GM12878 (cell line): Measurements from ENCODE around the gene UBAC2. TPM values are rescaled to one million over a fixed set of nuclear protein-coding genes. Genes with fewer than 3 reads are reported as not detected.

Experiments used
- ATAC-seq: fragments of 200-7000 bp; cut with Tn5 transposase; 3 replicates; pipeline ENCODE4 v1.9.1; 2020; ENCODE audit warnings: mild to moderate bottlenecking, moderate library complexity
- BruUV-seq: library from RNA; stranded (reverse); fragments of 400-500 nt; replicated peaks from 2 replicates; lab custom pipeline; 2021; lab: Mats Ljungman, UMichigan
- CTCF ChIA-PET: fragments of 300-600 bp; sonication (Branson Sonifier 250); formaldehyde crosslinking; extraction: SDS; loops from one replicate; lab custom pipeline; 2021; ENCODE audit warnings: inconsistent platforms; lab: Yijun Ruan, JAX
- POLR2A ChIA-PET: fragments of 350-600 bp; formaldehyde crosslinking; extraction: SDS; loops from one replicate; lab custom pipeline; 2021; ENCODE audit warnings: inconsistent platforms; lab: Charles Lee
- RAD21 ChIA-PET: fragments of 300-600 bp; sonication (Branson Sonifier 250); formaldehyde crosslinking; loops from one replicate; lab custom pipeline; 2023; ENCODE audit warnings: antibody characterized with exemption; ENCODE audit not compliant: unreplicated experiment; lab: Charles Lee
- SMC1A ChIA-PET: fragments of 300-600 bp; sonication (Branson Sonifier 250); formaldehyde crosslinking; loops from one replicate; lab custom pipeline; 2023; ENCODE audit not compliant: unreplicated experiment, uncharacterized antibody; lab: Charles Lee
- DNase-seq: peaks from one replicate; pipeline ENCODE4 v3.0.0-alpha.2; 2011; ENCODE audit warnings: low read depth, low spot score
- FAIRE-seq: peaks from 3 replicates; lab custom pipeline; 2011; peaks lifted over from hg19 to GRCh38; lab: Jason Lieb, UNC
- H2AFZ ChIP-seq: 2 replicates; pipeline ENCODE4 v1.6.0; 2011; ENCODE audit warnings: low read depth, low read length, control low read depth; ENCODE audit not compliant: control insufficient read depth
- H3K27ac ChIP-seq: 2 replicates; pipeline ENCODE4 v1.5.1; 2011; ENCODE audit warnings: control low read depth; ENCODE audit not compliant: control insufficient read depth, insufficient read depth
- H3K27me3 ChIP-seq, 2 experiments: replicated peaks in 1 of 2; 2 replicates each; pipeline versions ENCODE4 v1.6.0 to v1.6.1; 2011; ENCODE audit warnings: low read length in 1 of 2; ENCODE audit not compliant: control insufficient read depth in 2 of 2, insufficient read depth in 2 of 2
- H3K36me3 ChIP-seq, 2 experiments: 2 replicates each; pipeline ENCODE4 v1.5.1; 2011; ENCODE audit warnings: low read length in 1 of 2; ENCODE audit not compliant: control insufficient read depth in 2 of 2, insufficient read depth in 2 of 2
- H3K4me1 ChIP-seq: 2 replicates; pipeline ENCODE4 v1.6.1; 2011; ENCODE audit warnings: mild to moderate bottlenecking, low read length, moderate library complexity, mixed read lengths; ENCODE audit not compliant: control insufficient read depth, insufficient read depth
- H3K4me2 ChIP-seq: 2 replicates; pipeline ENCODE4 v1.6.0; 2011; ENCODE audit warnings: control low read depth; ENCODE audit not compliant: control insufficient read depth, insufficient read depth
- H3K4me3 ChIP-seq: fragments of 200-600 bp; sonication (generic); 2 replicates; pipeline ENCODE4 v1.5.1; 2016
- H3K79me2 ChIP-seq: 2 replicates; pipeline ENCODE4 v1.6.0; 2011; ENCODE audit warnings: low read length; ENCODE audit not compliant: control insufficient read depth, insufficient read depth
- H3K9ac ChIP-seq: 2 replicates; pipeline ENCODE4 v1.8.0; 2011; ENCODE audit warnings: low read length, control low read depth, mixed read lengths; ENCODE audit not compliant: control insufficient read depth, insufficient read depth
- H3K9me3 ChIP-seq: replicated peaks from 3 replicates; pipeline ENCODE4 v1.5.1; 2011; ENCODE audit warnings: mild to moderate bottlenecking, low read length; ENCODE audit not compliant: control insufficient read depth, insufficient read depth
- H4K20me1 ChIP-seq: 2 replicates; pipeline ENCODE4 v1.6.0; 2011; ENCODE audit not compliant: control insufficient read depth, insufficient read depth
- CREM ChIP-seq: IDR thresholded peaks from 2 replicates; pipeline ENCODE4 v1.6.1; 2014; ENCODE audit warnings: antibody characterized with exemption, low read depth
- ETV6 ChIP-seq, 2 experiments: fragments of 450-650 bp in 1 of 2; IDR thresholded peaks in 1 of 2; conservative IDR thresholded peaks in 1 of 2; 2 replicates each; pipeline ENCODE4 v1.6.1; 2014; ENCODE audit warnings: antibody characterized with exemption in 1 of 2, borderline replicate concordance in 1 of 2, low read depth in 1 of 2, mild to moderate bottlenecking in 1 of 2, moderate library complexity in 1 of 2
- MXI1 ChIP-seq: fragments of 150-350 bp; IDR thresholded peaks from 2 replicates; pipeline ENCODE4 v1.6.1; 2011; ENCODE audit warnings: low read depth, mild to moderate bottlenecking, inconsistent platforms, low read length, improper control_type of control experiment
- SUPT20H ChIP-seq: IDR thresholded peaks from 2 replicates; pipeline ENCODE4 v1.6.1; 2011; ENCODE audit warnings: low read depth, mild to moderate bottlenecking, low read length, moderate library complexity, borderline replicate concordance; ENCODE audit not compliant: control insufficient read depth
- ZNF622 ChIP-seq: fragments of 450-650 bp; IDR thresholded peaks from 2 replicates; pipeline ENCODE4 v1.6.1; 2017; ENCODE audit warnings: mild to moderate bottlenecking, inconsistent platforms
- WGBS: methylation state at CpG from one replicate; pipeline ENCODE4 v1.1.6; 2016; ENCODE audit warnings: low lambda C conversion rate; ENCODE audit not compliant: insufficient replicate concordance, insufficient coverage; ENCODE audit errors: missing lambda C conversion rate; 5-methylcytosine and 5-hydroxymethylcytosine counted together
- in situ Hi-C: fragments of 300-500 bp; cut with MboI; formaldehyde crosslinking; loops from 9 replicates; pipeline ENCODE4 v1.14.3; 2018; ENCODE audit warnings: mixed read lengths
- intact Hi-C: fragments of 100-400 bp; cut with micrococcal nuclease; formaldehyde crosslinking; loops from one replicate; pipeline ENCODE4 v1.14.2; 2022; ENCODE audit not compliant: unreplicated experiment
- polyA plus RNA-seq, 11 experiments: library from polyadenylated mRNA; depleted of rRNA in 4 of 11; unstranded in 6 of 11; stranded (reverse) in 5 of 11; fragments of >200 nt; fragmentation: Nextera tagmentation in 4 of 11; fragmentation: Illumina TruSeq in 1 of 11; extraction: Ambion mirVana in 4 of 11; extraction: Trizol in 1 of 11; gene quantifications; 1 replicate in 1 of 11; 2 replicates in 10 of 11; pipeline versions ENCODE4 v1.2.1 to v1.2.3, GENCODE V29; 2011 to 2016; ENCODE audit warnings: inconsistent platforms in 2 of 11, missing spikeins in 2 of 11, low read depth in 1 of 11
- total RNA-seq, 4 experiments: library from RNA; depleted of rRNA in 3 of 4; stranded (reverse); fragments of >200 nt in 3 of 4; fragmentation: Illumina TruSeq in 1 of 4; extraction: Trizol in 1 of 4; gene quantifications; 2 replicates each; pipeline versions ENCODE4 v1.2.1 to v1.2.3, GENCODE V29; 2013 to 2021
- TF ChIP-seq, protein P1 (sequence below): fragments of 450-650 bp; IDR thresholded peaks from 2 replicates; pipeline ENCODE4 v1.6.1; 2017; ENCODE audit warnings: mild to moderate bottlenecking
- TF ChIP-seq, protein P2 (sequence below): fragments of 450-650 bp; formaldehyde crosslinking; IDR thresholded peaks from 2 replicates; pipeline ENCODE4 v1.4.0; 2022; ENCODE audit warnings: mild to moderate bottlenecking, moderate library complexity

The UBAC2 gene
- total and polyA plus RNA-seq, 10 of the 15 experiments (the other 5 are each of a cell fraction or from before 2014, with no cell fraction given) = 3.0 to 54.6 (median 17.4) TPM

DNA sequence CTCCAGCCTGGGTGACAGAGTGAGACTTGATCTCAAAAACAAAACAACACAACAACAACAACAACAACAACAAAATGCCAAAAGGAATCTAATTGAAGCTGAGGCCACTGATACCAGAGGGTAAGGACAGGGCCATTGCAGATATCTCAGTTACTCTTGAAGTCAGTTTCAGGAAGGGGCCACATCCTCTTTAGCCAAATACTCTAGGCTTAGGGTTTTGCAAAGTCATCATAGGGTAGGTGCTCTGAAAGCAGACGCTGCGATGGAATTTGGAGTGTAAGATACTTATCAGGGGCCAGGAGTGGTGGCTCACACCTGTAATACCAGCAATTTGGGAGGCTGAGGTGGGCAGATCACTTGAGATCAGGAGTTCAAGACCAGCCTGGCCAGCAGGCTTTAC lies 46.6 kb upstream of the UBAC2 start:
- no peaks in the 10 kb centered on the region for H3K79me2 ChIP-seq
- H3K4me1 ChIP-seq = 0 out of 2 replicates have a peak, but pooled peaks cover 3% of the 10 kb centered on the region
- no peak for ATAC-seq
- no peak overlapping the region for H3K27ac ChIP-seq
- 100% methylated on average over 2 of the region's 2 CpGs for WGBS
- no peak overlapping the region for H3K4me2 ChIP-seq
- no peak overlapping the region for H3K4me3 ChIP-seq
- in situ Hi-C loops = no loop called here
- FAIRE-seq = no peak
- ChIA-PET POLR2A (no interaction called here), CTCF (no interaction called here), SMC1A (interaction anchor here (0.7 kb wide), 1 partner anchor 528 kb away, joined by 3 read pairs; no protein-coding TSS in a partner anchor), RAD21 (no interaction called here)
- no peaks in the 10 kb centered on the region for H3K36me3 ChIP-seq
- no TSS peak for BruUV-seq
- H3K9ac ChIP-seq = no peak overlapping the region
- H3K27me3 ChIP-seq = no peaks in the 10 kb centered on the region; a peak in 2 of 4 replicates
- no peak for TF ChIP-seq ZNF622
- H3K9me3 ChIP-seq = no peaks in the 10 kb centered on the region; the same call in 2 of the 3 replicates
- no peak for DNase-seq
- intact Hi-C loops = no loop called here
- H4K20me1 ChIP-seq = no peaks in the 10 kb centered on the region
- no peak overlapping the region for H2AFZ ChIP-seq

GRCh38 chr13:99155821-99156220 lies 44.8 kb upstream of the UBAC2 start:
- Histone ChIP-seq H3K4me2 (no peak overlapping the region), H4K20me1 (no peaks in the 10 kb centered on the region), H3K4me1 (0 out of 2 replicates have a peak, but pooled peaks cover 3% of the 10 kb centered on the region), H3K4me3 (no peak overlapping the region), H2AFZ (no peak overlapping the region), H3K36me3 (no peaks in the 10 kb centered on the region), H3K79me2 (no peaks in the 10 kb centered on the region), H3K27ac (no peak overlapping the region), H3K9ac (no peak overlapping the region), H3K27me3 (peaks cover 0 to 6% of the 10 kb centered on the region in 2 experiments; a peak in 3 of 4 replicates), H3K9me3 (no peaks in the 10 kb centered on the region; the same call in 2 of the 3 replicates)
- ChIA-PET RAD21 (no interaction called here), CTCF (no interaction called here), POLR2A (no interaction called here), SMC1A (no interaction called here)
- WGBS = 54% methylated on average over 5 of the region's 5 CpGs
- intact Hi-C loops (no loop called here), in situ Hi-C loops (no loop called here)
- no peak for ATAC-seq
- FAIRE-seq = no peak
- BruUV-seq = no TSS peak
- no peak for DNase-seq
- TF ChIP-seq CREM (no peak), SUPT20H (no peak), MXI1 (no peak), ETV6 (conservative IDR thresholded peaks at IDR 0.05 in 1 of 2, IDR thresholded peaks at IDR 0.05 in 1 of 2; ENCODE audit: borderline replicate concordance in 1 of 2, low read depth in 1 of 2) (no peak)
- TF ChIP-seq, protein P1, sequence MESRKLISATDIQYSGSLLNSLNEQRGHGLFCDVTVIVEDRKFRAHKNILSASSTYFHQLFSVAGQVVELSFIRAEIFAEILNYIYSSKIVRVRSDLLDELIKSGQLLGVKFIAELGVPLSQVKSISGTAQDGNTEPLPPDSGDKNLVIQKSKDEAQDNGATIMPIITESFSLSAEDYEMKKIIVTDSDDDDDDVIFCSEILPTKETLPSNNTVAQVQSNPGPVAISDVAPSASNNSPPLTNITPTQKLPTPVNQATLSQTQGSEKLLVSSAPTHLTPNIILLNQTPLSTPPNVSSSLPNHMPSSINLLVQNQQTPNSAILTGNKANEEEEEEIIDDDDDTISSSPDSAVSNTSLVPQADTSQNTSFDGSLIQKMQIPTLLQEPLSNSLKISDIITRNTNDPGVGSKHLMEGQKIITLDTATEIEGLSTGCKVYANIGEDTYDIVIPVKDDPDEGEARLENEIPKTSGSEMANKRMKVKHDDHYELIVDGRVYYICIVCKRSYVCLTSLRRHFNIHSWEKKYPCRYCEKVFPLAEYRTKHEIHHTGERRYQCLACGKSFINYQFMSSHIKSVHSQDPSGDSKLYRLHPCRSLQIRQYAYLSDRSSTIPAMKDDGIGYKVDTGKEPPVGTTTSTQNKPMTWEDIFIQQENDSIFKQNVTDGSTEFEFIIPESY = no peak
- TF ChIP-seq, protein P2, sequence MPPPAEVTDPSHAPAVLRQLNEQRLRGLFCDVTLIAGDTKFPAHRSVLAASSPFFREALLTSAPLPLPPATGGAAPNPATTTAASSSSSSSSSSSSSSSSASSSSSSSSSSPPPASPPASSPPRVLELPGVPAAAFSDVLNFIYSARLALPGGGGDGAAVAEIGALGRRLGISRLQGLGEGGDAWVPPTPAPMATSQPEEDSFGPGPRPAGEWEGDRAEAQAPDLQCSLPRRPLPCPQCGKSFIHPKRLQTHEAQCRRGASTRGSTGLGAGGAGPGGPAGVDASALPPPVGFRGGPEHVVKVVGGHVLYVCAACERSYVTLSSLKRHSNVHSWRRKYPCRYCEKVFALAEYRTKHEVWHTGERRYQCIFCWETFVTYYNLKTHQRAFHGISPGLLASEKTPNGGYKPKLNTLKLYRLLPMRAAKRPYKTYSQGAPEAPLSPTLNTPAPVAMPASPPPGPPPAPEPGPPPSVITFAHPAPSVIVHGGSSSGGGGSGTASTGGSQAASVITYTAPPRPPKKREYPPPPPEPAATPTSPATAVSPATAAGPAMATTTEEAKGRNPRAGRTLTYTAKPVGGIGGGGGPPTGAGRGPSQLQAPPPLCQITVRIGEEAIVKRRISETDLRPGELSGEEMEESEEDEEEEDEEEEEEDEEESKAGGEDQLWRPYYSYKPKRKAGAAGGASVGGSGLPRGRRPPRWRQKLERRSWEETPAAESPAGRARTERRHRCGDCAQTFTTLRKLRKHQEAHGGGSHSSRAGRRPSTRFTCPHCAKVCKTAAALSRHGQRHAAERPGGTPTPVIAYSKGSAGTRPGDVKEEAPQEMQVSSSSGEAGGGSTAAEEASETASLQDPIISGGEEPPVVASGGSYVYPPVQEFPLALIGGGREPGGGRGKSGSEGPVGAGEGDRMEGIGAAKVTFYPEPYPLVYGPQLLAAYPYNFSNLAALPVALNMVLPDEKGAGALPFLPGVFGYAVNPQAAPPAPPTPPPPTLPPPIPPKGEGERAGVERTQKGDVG (CRISPR knock-in tag) = no peak
